ENCODE results near the gene RAB3GAP2. TPM values are rescaled to one million over a fixed set of nuclear protein-coding genes. Genes with fewer than 3 reads are reported as not detected.

The RAB3GAP2 gene
- total RNA-seq, 1 experiment from 2014 or later = 64.3 TPM

DNA sequence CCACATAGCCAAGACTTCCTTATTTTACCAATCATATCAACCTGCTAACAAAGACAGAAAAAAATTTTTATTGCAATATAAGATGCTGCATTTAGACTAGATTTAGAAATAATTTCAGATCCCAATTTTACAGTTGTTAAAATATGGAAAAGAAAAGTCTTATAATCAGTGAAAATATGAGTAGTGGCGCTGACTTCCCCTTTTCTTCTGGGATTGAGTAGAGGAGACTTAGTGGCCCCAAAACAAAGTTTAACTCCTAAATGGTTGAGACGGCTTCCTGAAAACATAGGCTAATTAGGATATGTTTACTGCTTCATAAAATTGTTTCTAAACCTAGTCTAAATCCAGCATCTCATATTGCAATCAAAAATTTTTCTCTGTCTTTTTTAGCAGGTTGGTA is 68.4 kb downstream of the RAB3GAP2 start (continued):
- TF ChIP-seq, protein P1, sequence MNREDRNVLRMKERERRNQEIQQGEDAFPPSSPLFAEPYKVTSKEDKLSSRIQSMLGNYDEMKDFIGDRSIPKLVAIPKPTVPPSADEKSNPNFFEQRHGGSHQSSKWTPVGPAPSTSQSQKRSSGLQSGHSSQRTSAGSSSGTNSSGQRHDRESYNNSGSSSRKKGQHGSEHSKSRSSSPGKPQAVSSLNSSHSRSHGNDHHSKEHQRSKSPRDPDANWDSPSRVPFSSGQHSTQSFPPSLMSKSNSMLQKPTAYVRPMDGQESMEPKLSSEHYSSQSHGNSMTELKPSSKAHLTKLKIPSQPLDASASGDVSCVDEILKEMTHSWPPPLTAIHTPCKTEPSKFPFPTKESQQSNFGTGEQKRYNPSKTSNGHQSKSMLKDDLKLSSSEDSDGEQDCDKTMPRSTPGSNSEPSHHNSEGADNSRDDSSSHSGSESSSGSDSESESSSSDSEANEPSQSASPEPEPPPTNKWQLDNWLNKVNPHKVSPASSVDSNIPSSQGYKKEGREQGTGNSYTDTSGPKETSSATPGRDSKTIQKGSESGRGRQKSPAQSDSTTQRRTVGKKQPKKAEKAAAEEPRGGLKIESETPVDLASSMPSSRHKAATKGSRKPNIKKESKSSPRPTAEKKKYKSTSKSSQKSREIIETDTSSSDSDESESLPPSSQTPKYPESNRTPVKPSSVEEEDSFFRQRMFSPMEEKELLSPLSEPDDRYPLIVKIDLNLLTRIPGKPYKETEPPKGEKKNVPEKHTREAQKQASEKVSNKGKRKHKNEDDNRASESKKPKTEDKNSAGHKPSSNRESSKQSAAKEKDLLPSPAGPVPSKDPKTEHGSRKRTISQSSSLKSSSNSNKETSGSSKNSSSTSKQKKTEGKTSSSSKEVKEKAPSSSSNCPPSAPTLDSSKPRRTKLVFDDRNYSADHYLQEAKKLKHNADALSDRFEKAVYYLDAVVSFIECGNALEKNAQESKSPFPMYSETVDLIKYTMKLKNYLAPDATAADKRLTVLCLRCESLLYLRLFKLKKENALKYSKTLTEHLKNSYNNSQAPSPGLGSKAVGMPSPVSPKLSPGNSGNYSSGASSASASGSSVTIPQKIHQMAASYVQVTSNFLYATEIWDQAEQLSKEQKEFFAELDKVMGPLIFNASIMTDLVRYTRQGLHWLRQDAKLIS (CRISPR knock-in tag; IDR thresholded peaks at IDR 0.05; ENCODE audit: borderline replicate concordance) = no peak
- TF ChIP-seq MYBL2 (CRISPR knock-in tag; IDR thresholded peaks at IDR 0.05) (no peak), NR1H2 (CRISPR knock-in tag; IDR thresholded peaks at IDR 0.05) (no peak)

DNA sequence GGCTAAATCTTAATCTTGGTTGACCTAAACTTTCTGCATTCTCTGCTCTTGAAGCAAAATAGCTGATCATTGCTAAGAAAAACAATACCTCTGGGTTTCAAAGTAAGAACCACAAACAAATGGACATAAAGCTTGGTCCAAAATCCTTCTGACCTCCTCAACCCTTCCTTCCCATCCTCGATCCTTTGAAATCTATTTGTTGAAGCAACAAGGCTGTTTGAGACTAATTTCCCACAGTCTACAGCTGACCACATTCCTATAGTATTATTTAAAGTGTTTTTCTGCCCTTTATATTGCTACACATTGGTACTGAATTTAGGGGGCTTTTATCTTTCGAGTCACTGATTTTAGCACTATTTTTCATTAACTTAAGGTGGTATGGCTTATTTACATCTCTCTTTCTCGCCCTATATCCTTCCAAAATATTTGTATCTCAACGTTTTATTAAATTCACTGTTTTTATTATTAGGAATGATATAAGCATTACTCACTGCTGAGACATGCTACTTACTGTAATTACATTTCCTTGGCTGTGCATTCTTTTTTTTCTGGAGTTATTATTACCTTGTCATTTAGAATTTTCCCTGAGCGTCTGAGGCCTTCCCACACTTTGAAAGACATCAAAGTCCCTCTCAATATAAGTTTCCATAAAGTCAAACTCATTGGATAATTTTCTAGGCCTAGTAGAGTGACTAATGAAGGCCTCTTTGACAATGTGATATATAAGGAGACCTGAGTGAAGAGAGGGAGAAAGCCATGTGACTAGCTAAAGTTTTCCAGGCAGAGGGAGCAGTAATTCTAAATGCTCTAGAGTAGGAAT is 73.9 kb downstream of the RAB3GAP2 start:
- POLR2A ChIA-PET = no interaction called here
- no peaks in the 10 kb centered on the region for H3K27me3 Mint-ChIP-seq (ENCODE audit: low read depth)
- H3K4me3 Mint-ChIP-seq = no peak overlapping the region
- no peaks in the 10 kb centered on the region for H3K4me1 Mint-ChIP-seq
- ATAC-seq = no peak
- H3K27ac Mint-ChIP-seq = no peak overlapping the region
- TF ChIP-seq, protein P2, sequence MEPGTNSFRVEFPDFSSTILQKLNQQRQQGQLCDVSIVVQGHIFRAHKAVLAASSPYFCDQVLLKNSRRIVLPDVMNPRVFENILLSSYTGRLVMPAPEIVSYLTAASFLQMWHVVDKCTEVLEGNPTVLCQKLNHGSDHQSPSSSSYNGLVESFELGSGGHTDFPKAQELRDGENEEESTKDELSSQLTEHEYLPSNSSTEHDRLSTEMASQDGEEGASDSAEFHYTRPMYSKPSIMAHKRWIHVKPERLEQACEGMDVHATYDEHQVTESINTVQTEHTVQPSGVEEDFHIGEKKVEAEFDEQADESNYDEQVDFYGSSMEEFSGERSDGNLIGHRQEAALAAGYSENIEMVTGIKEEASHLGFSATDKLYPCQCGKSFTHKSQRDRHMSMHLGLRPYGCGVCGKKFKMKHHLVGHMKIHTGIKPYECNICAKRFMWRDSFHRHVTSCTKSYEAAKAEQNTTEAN (CRISPR knock-in tag; IDR thresholded peaks at IDR 0.05) = no peak
- TF ChIP-seq, protein P1 (CRISPR knock-in tag; IDR thresholded peaks at IDR 0.05; ENCODE audit: borderline replicate concordance) = no peak
- TF ChIP-seq NR2C2 (CRISPR knock-in tag; IDR thresholded peaks at IDR 0.05) (no peak), NFYB (CRISPR knock-in tag; conservative IDR thresholded peaks at IDR 0.05; ENCODE audit: low read depth) (no peak), EMX1 (CRISPR knock-in tag; IDR thresholded peaks at IDR 0.05) (no peak), GTF2I (CRISPR knock-in tag; conservative IDR thresholded peaks at IDR 0.05) (no peak)
- TF ChIP-seq, protein P3, sequence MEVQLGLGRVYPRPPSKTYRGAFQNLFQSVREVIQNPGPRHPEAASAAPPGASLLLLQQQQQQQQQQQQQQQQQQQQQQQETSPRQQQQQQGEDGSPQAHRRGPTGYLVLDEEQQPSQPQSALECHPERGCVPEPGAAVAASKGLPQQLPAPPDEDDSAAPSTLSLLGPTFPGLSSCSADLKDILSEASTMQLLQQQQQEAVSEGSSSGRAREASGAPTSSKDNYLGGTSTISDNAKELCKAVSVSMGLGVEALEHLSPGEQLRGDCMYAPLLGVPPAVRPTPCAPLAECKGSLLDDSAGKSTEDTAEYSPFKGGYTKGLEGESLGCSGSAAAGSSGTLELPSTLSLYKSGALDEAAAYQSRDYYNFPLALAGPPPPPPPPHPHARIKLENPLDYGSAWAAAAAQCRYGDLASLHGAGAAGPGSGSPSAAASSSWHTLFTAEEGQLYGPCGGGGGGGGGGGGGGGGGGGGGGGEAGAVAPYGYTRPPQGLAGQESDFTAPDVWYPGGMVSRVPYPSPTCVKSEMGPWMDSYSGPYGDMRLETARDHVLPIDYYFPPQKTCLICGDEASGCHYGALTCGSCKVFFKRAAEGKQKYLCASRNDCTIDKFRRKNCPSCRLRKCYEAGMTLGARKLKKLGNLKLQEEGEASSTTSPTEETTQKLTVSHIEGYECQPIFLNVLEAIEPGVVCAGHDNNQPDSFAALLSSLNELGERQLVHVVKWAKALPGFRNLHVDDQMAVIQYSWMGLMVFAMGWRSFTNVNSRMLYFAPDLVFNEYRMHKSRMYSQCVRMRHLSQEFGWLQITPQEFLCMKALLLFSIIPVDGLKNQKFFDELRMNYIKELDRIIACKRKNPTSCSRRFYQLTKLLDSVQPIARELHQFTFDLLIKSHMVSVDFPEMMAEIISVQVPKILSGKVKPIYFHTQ (CRISPR knock-in tag; IDR thresholded peaks at IDR 0.05) = no peak
- peaks cover 11% of the 10 kb centered on the region for H3K36me3 Mint-ChIP-seq
- CTCF ChIA-PET = interaction anchor here (1.0 kb wide), 1 partner anchor 74 kb away, joined by 3 read pairs; no protein-coding TSS in a partner anchor
- no peak for DNase-seq (ENCODE audit: low spot score)
- H3K9me3 Mint-ChIP-seq = no peaks in the 10 kb centered on the region

DNA sequence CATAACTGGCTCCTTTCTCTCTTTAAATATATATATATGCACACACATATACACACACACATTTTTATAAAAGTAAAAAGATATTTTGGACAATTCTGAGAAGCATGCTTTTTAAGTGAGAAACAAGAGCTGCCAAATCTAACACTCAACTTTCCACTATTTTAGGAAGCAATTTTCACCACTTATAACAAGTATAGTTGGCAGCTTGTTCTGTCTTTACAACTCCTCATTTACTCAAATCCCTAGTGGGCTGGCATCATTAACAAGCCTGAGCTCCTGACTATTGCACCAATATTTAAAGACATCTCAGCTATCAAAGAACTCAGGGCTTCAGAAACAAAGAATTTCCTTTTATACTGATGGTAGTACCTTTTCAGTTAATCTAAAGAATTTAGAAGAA is 76.6 kb downstream of the RAB3GAP2 start:
- POLR2A ChIA-PET = no interaction called here
- H3K4me1 Mint-ChIP-seq = no peaks in the 10 kb centered on the region
- H3K36me3 Mint-ChIP-seq = peaks cover 22% of the 10 kb centered on the region
- CTCF ChIA-PET = interaction anchor here (1.7 to 2.2 kb wide), 2 partner anchors 21 to 100 kb away, joined by 4 to 5 read pairs; no protein-coding TSS in a partner anchor
- H3K4me3 Mint-ChIP-seq = no peak overlapping the region
- H3K27me3 Mint-ChIP-seq (ENCODE audit: low read depth) = no peaks in the 10 kb centered on the region
- no peak for ATAC-seq
- H3K27ac Mint-ChIP-seq = no peak overlapping the region
- no peaks in the 10 kb centered on the region for H3K9me3 Mint-ChIP-seq
- DNase-seq (ENCODE audit: low spot score) = no peak
- TF ChIP-seq, protein P4, sequence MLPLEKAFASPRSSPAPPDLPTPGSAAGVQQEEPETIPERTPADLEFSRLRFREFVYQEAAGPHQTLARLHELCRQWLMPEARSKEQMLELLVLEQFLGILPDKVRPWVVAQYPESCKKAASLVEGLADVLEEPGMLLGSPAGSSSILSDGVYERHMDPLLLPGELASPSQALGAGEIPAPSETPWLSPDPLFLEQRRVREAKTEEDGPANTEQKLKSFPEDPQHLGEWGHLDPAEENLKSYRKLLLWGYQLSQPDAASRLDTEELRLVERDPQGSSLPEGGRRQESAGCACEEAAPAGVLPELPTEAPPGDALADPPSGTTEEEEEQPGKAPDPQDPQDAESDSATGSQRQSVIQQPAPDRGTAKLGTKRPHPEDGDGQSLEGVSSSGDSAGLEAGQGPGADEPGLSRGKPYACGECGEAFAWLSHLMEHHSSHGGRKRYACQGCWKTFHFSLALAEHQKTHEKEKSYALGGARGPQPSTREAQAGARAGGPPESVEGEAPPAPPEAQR (CRISPR knock-in tag; IDR thresholded peaks at IDR 0.05) = no peak
- TF ChIP-seq TCF7 (CRISPR knock-in tag; IDR thresholded peaks at IDR 0.05; ENCODE audit: low read depth) (no peak), MYBL2 (CRISPR knock-in tag; IDR thresholded peaks at IDR 0.05) (no peak), ZNF263 (CRISPR knock-in tag; IDR thresholded peaks at IDR 0.05; ENCODE audit: low read depth) (no peak)
- TF ChIP-seq, protein P5, sequence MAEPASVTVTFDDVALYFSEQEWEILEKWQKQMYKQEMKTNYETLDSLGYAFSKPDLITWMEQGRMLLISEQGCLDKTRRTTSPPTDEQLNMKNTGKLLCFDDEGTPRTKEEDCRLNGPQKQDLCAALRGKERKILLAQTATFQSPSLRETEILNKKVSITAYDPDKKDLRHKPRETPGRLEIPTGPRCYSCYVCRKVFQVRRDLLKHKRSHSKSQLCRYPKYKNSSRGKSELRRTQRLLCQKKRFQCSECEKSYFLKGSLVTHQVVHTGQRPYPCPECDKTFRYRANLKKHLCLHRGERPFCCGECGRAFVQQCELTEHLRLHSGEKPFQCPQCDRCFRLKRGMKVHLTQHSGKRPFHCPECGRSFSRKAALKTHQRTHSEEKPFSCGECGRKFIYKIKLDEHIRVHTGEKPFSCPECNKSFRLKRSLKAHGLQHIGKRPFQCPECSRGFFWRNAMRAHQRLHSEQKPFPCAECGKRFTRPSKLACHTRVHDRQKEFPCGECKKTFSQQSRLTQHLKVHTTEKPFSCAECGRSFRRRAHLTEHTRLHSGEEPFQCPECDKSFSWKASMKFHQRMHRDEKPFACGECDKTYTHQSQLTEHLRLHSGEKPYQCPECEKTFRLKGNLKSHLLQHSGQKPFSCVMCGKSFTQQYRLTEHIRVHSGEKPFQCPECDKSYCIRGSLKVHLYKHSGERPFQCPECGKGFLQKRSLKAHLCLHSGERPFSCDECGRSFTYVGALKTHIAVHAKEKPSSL (CRISPR knock-in tag; conservative IDR thresholded peaks at IDR 0.05) = no peak
